ENCODE data around the gene TSPAN5.

The TSPAN5 gene

DNA sequence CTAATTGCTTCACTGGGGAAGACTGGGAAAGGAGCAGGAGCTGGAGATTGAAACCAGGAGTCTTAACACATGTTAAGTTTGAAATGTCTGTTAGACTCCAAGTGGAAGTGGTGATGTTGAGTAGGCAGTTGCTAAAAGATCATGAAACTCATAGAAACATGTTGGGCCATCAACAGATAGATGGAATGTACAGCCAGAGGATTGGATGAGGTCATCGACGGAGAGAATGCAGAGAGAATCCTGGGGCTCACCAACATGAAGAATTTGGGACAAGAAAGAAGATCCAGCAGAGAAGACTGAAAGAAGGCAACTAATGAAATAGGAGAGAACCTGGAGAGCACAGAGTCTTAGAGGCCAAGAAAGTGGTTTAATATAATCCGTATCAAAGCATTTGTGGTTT lies 19.4 kb upstream of the TSPAN5 start:
- Histone ChIP-seq H3K79me2 (ENCODE audit: insufficient read depth, low read length) (no peaks in the 10 kb centered on the region), H4K20me1 (ENCODE audit: low read depth, low read length) (no peaks in the 10 kb centered on the region), H3K27me3 (ENCODE audit: low read length) (no peaks in the 10 kb centered on the region), H3K4me2 (ENCODE audit: low read depth, low read length, poor library complexity, severe bottlenecking) (no peak overlapping the region), H3F3A (ENCODE audit: insufficient read depth) (no peaks in the 10 kb centered on the region), H3K27ac (ENCODE audit: low read depth, low read length) (no peak overlapping the region), H3K9me2 (replicated peaks; ENCODE audit: insufficient read depth, low read length) (no peaks in the 10 kb centered on the region), H3K4me3 (ENCODE audit: insufficient read depth, low read length, poor library complexity, severe bottlenecking) (no peak overlapping the region), H3K9ac (ENCODE audit: low read length) (no peak overlapping the region), H3K9me3 (ENCODE audit: insufficient read depth, low read length) (no peaks in the 10 kb centered on the region), H2AFZ (ENCODE audit: low read depth, low read length, severe bottlenecking) (no peak overlapping the region), H3K36me3 (ENCODE audit: low read length) (no peaks in the 10 kb centered on the region)
- TF ChIP-seq, protein P1, sequence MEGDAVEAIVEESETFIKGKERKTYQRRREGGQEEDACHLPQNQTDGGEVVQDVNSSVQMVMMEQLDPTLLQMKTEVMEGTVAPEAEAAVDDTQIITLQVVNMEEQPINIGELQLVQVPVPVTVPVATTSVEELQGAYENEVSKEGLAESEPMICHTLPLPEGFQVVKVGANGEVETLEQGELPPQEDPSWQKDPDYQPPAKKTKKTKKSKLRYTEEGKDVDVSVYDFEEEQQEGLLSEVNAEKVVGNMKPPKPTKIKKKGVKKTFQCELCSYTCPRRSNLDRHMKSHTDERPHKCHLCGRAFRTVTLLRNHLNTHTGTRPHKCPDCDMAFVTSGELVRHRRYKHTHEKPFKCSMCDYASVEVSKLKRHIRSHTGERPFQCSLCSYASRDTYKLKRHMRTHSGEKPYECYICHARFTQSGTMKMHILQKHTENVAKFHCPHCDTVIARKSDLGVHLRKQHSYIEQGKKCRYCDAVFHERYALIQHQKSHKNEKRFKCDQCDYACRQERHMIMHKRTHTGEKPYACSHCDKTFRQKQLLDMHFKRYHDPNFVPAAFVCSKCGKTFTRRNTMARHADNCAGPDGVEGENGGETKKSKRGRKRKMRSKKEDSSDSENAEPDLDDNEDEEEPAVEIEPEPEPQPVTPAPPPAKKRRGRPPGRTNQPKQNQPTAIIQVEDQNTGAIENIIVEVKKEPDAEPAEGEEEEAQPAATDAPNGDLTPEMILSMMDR (IDR thresholded peaks at IDR 0.05; ENCODE audit: insufficient read depth, low read length, poor library complexity, severe bottlenecking), result no peak
- no peak for TF ChIP-seq EZH2phosphoT487 (conservative IDR thresholded peaks at IDR 0.05; ENCODE audit: low read length)

DNA sequence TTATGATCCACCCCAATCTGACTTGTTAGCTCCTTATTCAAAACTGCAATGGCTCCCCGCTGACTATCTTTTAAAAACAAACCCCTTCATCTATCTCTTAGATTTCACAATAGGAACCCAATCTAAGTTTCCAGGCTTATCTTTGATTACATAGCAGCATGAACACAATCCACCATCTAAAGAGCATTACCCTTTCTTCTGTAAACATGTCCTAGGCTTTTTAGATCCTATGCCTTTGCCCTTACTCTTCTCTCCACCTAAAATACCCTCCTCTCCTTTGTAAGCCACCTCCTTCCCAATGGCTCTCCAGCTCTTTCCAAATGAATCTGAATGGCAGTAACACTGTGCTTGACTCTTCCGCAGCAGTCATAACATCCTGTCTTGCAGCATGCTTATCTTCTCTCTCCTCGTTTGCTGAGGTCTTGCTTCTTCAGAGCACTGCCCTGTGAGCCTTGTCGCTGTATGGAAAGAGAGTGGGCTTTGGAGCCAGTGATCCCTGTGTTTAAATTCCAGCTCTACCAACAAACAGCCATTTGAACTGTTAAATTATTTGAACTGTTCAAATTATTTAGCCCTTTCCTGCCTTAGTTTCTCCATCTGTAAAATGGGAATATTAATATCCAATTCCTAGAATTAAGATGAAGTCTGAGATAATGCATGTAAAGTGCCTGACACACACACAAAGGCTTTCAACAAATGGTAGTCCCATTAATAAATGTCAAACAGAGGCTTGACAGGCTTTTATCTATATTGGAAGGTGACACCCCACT lies 16.2 kb upstream of the TSPAN5 start:
- no peak overlapping the region for H3K4me3 ChIP-seq (ENCODE audit: insufficient read depth, low read length, poor library complexity, severe bottlenecking)
- H3K9me2 ChIP-seq (replicated peaks; ENCODE audit: insufficient read depth, low read length), result no peaks in the 10 kb centered on the region
- H3K4me2 ChIP-seq (ENCODE audit: low read depth, low read length, poor library complexity, severe bottlenecking), result no peak overlapping the region
- H3K27me3 ChIP-seq (ENCODE audit: low read length), result no peaks in the 10 kb centered on the region
- H3K9me3 ChIP-seq (ENCODE audit: insufficient read depth, low read length), result no peaks in the 10 kb centered on the region
- no peaks in the 10 kb centered on the region for H3K36me3 ChIP-seq (ENCODE audit: low read length)
- no peaks in the 10 kb centered on the region for H3F3A ChIP-seq (ENCODE audit: insufficient read depth)
- H3K27ac ChIP-seq (ENCODE audit: low read depth, low read length), result no peak overlapping the region
- H3K9ac ChIP-seq (ENCODE audit: low read length), result no peak overlapping the region
- no peaks in the 10 kb centered on the region for H3K79me2 ChIP-seq (ENCODE audit: insufficient read depth, low read length)
- no peaks in the 10 kb centered on the region for H4K20me1 ChIP-seq (ENCODE audit: low read depth, low read length)
- H2AFZ ChIP-seq (ENCODE audit: low read depth, low read length, severe bottlenecking), result no peak overlapping the region
- TF ChIP-seq EZH2phosphoT487 (conservative IDR thresholded peaks at IDR 0.05; ENCODE audit: low read length), result no peak
- TF ChIP-seq, protein P1 (IDR thresholded peaks at IDR 0.05; ENCODE audit: insufficient read depth, low read length, poor library complexity, severe bottlenecking), result no peak

DNA sequence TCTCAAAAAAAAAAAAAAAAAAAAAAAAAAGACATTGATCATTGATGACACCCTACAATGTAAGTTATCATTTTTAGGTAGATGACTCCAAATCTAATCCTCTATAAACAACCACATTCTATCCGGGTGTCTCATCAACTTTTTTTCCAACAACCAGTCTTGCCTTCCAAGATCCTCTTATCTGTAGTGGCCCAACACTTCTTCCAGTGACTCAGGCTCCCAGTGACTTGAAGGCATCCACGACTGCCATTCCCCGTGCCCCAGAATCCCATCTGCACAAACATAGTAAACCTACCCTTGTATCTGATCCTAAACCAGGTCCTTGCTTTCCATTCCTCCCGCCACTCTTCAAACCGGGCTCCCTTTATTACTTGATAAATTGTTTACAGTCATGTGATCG lies 15.6 kb upstream of the TSPAN5 start:
- H3K9me3 ChIP-seq (ENCODE audit: insufficient read depth, low read length), result no peaks in the 10 kb centered on the region
- no peak overlapping the region for H3K27ac ChIP-seq (ENCODE audit: low read depth, low read length)
- no peak overlapping the region for H3K4me2 ChIP-seq (ENCODE audit: low read depth, low read length, poor library complexity, severe bottlenecking)
- TF ChIP-seq EZH2phosphoT487 (conservative IDR thresholded peaks at IDR 0.05; ENCODE audit: low read length), result no peak
- TF ChIP-seq, protein P1 (IDR thresholded peaks at IDR 0.05; ENCODE audit: insufficient read depth, low read length, poor library complexity, severe bottlenecking), result no peak
- H3K4me3 ChIP-seq (ENCODE audit: insufficient read depth, low read length, poor library complexity, severe bottlenecking), result no peak overlapping the region
- no peaks in the 10 kb centered on the region for H3K9me2 ChIP-seq (replicated peaks; ENCODE audit: insufficient read depth, low read length)
- H4K20me1 ChIP-seq (ENCODE audit: low read depth, low read length), result no peaks in the 10 kb centered on the region
- no peaks in the 10 kb centered on the region for H3K79me2 ChIP-seq (ENCODE audit: insufficient read depth, low read length)
- no peaks in the 10 kb centered on the region for H3K27me3 ChIP-seq (ENCODE audit: low read length)
- no peaks in the 10 kb centered on the region for H3K36me3 ChIP-seq (ENCODE audit: low read length)
- H2AFZ ChIP-seq (ENCODE audit: low read depth, low read length, severe bottlenecking), result no peak overlapping the region
- H3K9ac ChIP-seq (ENCODE audit: low read length), result no peak overlapping the region
- no peaks in the 10 kb centered on the region for H3F3A ChIP-seq (ENCODE audit: insufficient read depth)

Data from SU-DHL-6 (cell line).